Lung microvascular endothelial cell (primary cell): ENCODE data around the gene CNTNAP2. TPM values are rescaled to one million over a fixed set of nuclear protein-coding genes. Genes with fewer than 3 reads are reported as not detected.

Experiments
- DNase-seq, 2 donors: peaks; one replicate each; pipeline versions ENCODE4 v3.0.0 to v3.0.0-alpha.2; 2010; ENCODE audit warnings: low read depth in 2 of 2
- total RNA-seq: library from RNA; depleted of rRNA; stranded (reverse); fragments of >200 nt; gene quantifications from 2 replicates; pipeline ENCODE4 v1.2.1, GENCODE V29; 2014

CNTNAP2 gene
- total RNA-seq, 1 donor from 2014 or later = under 0.01 TPM

GRCh38 chr7:146661435-146661834 is 544.8 kb downstream of the CNTNAP2 start:
- no peak for DNase-seq

DNA sequence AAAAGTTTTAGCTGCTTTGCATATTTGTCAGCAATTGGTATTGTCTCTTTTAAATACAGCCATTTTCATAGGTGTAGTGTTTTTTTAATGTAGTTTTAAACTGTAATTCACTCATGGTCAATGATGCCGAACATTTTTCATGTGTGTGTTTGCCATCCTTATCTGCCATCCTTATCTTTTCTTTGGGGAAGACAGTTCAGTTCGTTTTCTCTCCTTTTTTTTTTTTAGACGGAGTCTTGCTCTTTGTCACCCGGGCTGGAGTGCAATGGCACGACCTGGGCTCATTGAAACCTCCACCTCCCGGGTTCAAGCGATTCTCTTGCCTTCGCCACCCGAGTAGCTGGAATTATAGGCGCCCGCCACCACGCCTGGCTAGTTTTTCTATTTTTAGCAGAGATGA is 545.3 kb downstream of the CNTNAP2 start:
- no peak for DNase-seq

DNA sequence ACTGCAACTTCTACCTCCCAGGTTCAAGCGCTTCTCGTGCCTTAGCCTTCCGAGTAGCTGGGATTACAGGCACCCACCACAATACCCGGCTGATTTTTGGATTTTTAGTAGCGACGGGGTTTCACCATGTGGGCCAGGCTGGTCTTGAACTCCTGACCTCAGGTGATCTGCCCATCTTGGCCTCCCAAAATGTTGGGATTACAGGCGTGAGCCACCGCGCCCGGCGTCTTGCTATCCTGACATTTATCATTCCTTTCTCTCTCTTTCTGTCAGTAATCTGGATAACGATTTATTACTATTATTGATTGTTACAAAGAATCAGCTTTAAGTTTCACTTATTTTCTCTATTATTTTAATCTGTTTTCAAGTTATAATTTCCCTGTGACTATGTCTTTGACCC is 548.4 kb downstream of the CNTNAP2 start:
- no peak for DNase-seq

DNA sequence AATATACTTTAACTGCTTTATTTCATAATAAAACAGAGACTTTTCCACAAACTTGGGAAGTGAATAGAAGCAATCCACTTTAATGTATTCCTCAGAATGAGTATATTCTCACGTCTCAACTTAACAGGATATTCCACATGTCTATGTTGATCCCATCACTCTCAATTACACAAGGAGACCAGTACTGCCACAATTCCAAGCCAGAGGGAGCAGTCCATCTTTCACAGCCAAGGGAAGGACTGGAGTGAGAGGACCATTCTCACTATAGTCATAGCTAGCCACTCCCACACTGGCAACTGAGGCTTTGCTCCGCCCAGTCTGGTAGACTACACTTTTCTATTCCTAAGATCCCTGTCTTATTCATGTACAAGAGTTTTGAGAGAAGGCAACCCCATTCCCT is 553.9 kb downstream of the CNTNAP2 start:
- no peak for DNase-seq

- DNase-seq = no peak
Observed at GRCh38 chr7:146681487-146681886, 564.9 kb downstream of the CNTNAP2 start.

GRCh38 chr7:146683439-146683838 is 566.8 kb downstream of the CNTNAP2 start:
- peak in 1 of 2 donors; percentile 17 for DNase-seq

DNA sequence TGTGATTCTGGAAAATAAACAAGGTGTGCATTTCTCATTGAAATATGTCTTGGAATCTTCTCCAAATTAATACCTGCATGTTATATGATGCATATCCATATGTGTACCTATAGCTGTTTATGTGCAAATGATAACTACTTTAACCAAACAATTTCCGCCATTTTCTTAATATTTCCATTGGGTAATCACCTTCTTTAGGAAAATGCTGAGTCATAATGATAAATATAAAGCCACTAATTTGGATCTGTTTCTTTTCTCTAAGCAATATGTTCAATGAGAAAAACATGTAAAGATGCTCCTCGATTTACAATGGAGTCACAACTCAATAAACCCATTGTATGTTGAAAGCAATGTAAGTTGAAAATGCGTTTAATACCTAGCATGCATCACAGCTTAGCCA is 574.4 kb downstream of the CNTNAP2 start:
- no peak for DNase-seq

- DNase-seq = no peak
Observed at GRCh38 chr7:146698995-146699610, 582.5 kb downstream of the CNTNAP2 start.

GRCh38 chr7:146700015-146700560 is 583.5 kb downstream of the CNTNAP2 start:
- no peak for DNase-seq

DNA sequence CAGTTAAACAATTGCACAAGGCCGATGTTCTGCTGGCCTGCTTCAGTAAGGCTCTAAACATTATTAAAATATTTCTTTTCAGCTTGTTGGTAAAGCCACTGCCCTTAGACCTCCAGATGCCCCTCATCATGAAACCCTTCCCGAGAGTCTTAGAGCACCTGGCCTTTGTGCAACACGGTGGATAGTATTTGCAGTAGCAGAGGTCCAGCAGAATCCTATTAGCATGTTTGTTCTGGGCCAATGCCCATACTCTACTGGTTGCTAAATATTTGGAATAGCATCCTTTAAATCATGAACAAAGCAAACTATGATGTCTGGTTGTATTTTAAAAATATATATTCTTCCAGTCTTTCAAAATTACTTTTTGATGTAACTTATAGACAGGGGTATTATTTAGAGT is 584.6 kb downstream of the CNTNAP2 start:
- no peak for DNase-seq

DNA sequence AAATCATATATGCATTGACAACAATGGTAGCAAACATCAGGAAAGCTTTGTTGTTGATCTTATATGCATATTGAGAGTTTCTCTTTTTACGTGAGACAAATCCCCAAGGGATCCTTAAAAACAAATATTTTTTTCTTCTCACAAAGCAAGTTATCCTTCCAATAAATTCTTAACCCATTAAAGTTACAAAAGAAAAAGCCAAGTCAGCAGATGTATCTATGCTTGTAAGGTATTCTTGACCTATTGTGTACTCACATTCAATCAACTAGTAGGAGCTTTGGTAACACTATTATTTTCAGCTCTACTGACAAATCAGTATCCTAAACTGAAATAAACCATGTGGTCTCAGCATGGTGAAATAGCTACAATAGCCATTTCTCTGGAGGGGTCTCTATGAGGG is 586.3 kb downstream of the CNTNAP2 start:
- no peak for DNase-seq

DNA sequence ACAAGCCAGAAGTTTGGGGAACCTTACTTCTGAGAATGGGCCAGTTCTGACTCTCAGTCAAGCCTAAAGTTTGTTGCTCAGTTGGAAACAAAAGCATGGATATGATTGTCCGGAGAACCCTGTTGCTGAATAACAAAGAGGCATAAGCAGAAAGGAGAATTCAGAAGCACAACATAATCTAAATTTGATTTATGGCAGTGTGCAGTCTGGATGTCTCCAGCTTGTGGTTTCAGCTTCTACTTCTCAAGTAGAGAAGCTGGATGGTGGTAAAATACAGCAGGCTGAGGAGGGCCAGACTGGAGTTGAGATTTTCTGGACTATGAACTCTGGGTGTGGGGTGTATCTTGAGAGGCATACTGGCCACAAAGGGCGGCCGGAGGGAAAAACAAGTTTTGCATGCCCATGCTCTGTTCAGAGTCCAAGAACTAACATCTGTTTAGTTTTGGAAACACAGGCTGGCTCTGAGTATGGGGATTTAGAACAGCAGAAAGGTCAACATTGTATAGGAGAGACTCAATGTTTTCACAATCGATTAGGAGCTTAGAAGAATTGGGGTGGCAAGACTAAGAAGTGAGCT is 592.9 kb downstream of the CNTNAP2 start:
- DNase-seq = no peak

GRCh38 chr7:146713205-146713604 is 596.6 kb downstream of the CNTNAP2 start:
- no peak for DNase-seq

- DNase-seq = no peak
Observed at GRCh38 chr7:146713934-146714333, 597.3 kb downstream of the CNTNAP2 start.

DNA sequence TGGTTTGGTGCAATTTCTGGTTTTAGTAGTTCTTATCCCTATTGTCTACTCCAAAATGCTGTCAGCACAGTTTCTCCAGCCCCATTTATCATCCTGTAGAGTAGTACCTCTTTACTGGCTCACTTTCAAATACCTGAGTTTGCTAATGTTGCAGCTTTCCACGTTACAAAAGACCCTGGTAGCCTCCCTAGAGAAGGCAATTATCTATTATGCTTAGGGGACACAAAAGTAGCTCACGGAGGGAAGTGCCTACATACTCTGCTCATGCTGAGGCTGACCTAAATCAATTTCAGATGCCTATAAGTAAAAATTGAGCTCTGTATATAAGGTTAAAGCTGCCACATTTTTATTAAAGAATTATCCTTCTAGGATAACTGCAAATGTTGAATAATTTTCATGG is 603.6 kb downstream of the CNTNAP2 start:
- DNase-seq = no peak

GRCh38 chr7:146722986-146723385 is 606.4 kb downstream of the CNTNAP2 start:
- no peak for DNase-seq

DNA sequence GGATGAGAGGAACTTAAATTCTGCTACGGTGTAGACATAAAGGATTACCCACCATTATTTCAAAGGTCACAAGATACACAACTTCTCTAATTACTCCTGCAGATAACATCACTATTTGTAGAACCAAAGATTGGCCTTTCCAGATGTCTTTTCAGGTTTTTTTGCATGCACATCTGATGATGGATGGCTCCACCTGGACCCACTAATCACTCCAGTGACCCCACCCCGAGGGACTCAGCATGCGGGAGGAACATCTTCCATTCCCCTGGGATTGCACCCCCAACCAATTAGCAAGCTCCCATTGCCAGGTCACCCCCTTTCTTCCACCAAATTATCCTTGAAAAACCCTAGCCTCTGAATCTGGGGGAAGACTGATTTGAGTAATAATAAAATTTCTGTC is 608.9 kb downstream of the CNTNAP2 start:
- no peak for DNase-seq

- no peak for DNase-seq
Observed at GRCh38 chr7:146728141-146728540, 611.5 kb downstream of the CNTNAP2 start.

- DNase-seq = no peak
Observed at GRCh38 chr7:146728611-146729010, 612.0 kb downstream of the CNTNAP2 start.

GRCh38 chr7:146731185-146731584 is 614.6 kb downstream of the CNTNAP2 start:
- DNase-seq = no peak

DNA sequence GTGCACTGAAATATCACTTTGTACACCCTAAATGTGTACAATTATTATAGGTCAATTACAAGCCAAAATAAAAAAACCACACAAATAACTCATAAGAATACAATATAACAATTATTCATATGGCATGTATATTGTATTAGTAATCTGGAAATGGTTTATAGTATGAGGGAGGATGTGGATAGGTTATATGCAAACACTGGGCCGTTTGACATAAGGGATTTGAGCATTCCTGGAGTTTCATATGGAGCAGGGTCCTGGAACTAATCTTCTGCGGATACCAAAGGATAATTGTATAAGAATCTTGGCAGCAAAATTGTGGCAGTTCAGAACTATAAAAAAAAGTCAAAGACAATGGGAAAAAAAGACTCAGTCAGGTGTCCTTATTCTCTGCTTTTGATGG is 619.4 kb downstream of the CNTNAP2 start:
- no peak for DNase-seq

GRCh38 chr7:146736446-146737190 is 620.0 kb downstream of the CNTNAP2 start:
- DNase-seq = no peak

- DNase-seq = no peak
Observed at GRCh38 chr7:146740039-146740438, 623.4 kb downstream of the CNTNAP2 start.
